Activated CD4-positive, alpha-beta T cell treated with anti-CD3 and anti-CD28 coated beads, Interleukin-2, amount 50 U/mL, for 16 hours (primary cell): Measurements from ENCODE around the gene PDE1C.
"Not testable (repeated sequence)": the region's sequence is repeated elsewhere in the genome, so short reads cannot be mapped to it uniquely, and the experiment has no call there.

ENCODE experiments used
- DNase-seq: peaks from one replicate; pipeline ENCODE4 v3.0.0-alpha.2; 2020

PDE1C gene

GRCh38 chr7:32042900-32043299 lies 27.3 kb downstream of the PDE1C start:
- DNase-seq = no peak

GRCh38 chr7:32039000-32039756 lies 31.0 kb downstream of the PDE1C start:
- DNase-seq = no peak

- DNase-seq = peak; percentile 14
Measured at GRCh38 chr7:32037650-32038198, 32.5 kb downstream of the PDE1C start.

- peak; percentile 54 for DNase-seq
Measured at GRCh38 chr7:32036557-32036956, 33.6 kb downstream of the PDE1C start.

GRCh38 chr7:32034052-32034451 lies 36.2 kb downstream of the PDE1C start:
- no peak for DNase-seq

GRCh38 chr7:32033006-32033405 lies 37.2 kb downstream of the PDE1C start:
- DNase-seq = no peak

GRCh38 chr7:32032211-32032610 lies 38.0 kb downstream of the PDE1C start:
- no peak for DNase-seq

- DNase-seq = no peak
Measured at GRCh38 chr7:32030904-32031692, 39.1 kb downstream of the PDE1C start.

GRCh38 chr7:32026083-32026425 lies 44.2 kb downstream of the PDE1C start:
- no peak for DNase-seq

- DNase-seq = no peak
Measured at GRCh38 chr7:32025381-32026082, 44.7 kb downstream of the PDE1C start.

- DNase-seq = no peak
Measured at GRCh38 chr7:32023376-32023775, 46.8 kb downstream of the PDE1C start.

- no peak for DNase-seq
Measured at GRCh38 chr7:32022966-32023365, 47.2 kb downstream of the PDE1C start.

GRCh38 chr7:32020551-32021159 lies 49.6 kb downstream of the PDE1C start:
- DNase-seq = no peak

GRCh38 chr7:32018845-32019578 lies 51.2 kb downstream of the PDE1C start:
- DNase-seq = no peak

- DNase-seq = no peak
Measured at GRCh38 chr7:32015133-32015532, 55.1 kb downstream of the PDE1C start.

- not testable (repeated sequence) for DNase-seq
Measured at GRCh38 chr7:32013471-32013870, 56.7 kb downstream of the PDE1C start.

- DNase-seq = no peak
Measured at GRCh38 chr7:32005577-32005976, 64.6 kb downstream of the PDE1C start.

- DNase-seq = no peak
Measured at GRCh38 chr7:32001948-32002347, 68.3 kb downstream of the PDE1C start.

- no peak for DNase-seq
Measured at GRCh38 chr7:31997423-31997822, 72.8 kb downstream of the PDE1C start.

GRCh38 chr7:31995134-31995533 lies 75.1 kb downstream of the PDE1C start:
- DNase-seq = no peak

- DNase-seq = no peak
Measured at GRCh38 chr7:31991846-31992245, 78.4 kb downstream of the PDE1C start.

GRCh38 chr7:31991406-31991805 lies 78.8 kb downstream of the PDE1C start:
- DNase-seq = no peak
